NCI-H2227 treated with DMSO at 0.1 percent for 48 hours (cell line): ENCODE results near the gene SPATA19.

Experiments
- DNase-seq: peaks from one replicate; lab custom pipeline; 2025; lab: John Stamatoyannopoulos, UW

SPATA19 gene

GRCh38 chr11:133818302-133818701 is 27.0 kb downstream of the SPATA19 start:
- DNase-seq: no peak

- no peak for DNase-seq
Observed at GRCh38 chr11:133817449-133817848, 27.9 kb downstream of the SPATA19 start.

- no peak for DNase-seq
Observed at GRCh38 chr11:133816146-133816870, 29.0 kb downstream of the SPATA19 start.

GRCh38 chr11:133815636-133816035 is 29.7 kb downstream of the SPATA19 start:
- no peak for DNase-seq

GRCh38 chr11:133814588-133815100 is 30.7 kb downstream of the SPATA19 start:
- no peak for DNase-seq

GRCh38 chr11:133811850-133812685 is 33.2 kb downstream of the SPATA19 start:
- no peak for DNase-seq

- DNase-seq: no peak
Observed at GRCh38 chr11:133810766-133811165, 34.5 kb downstream of the SPATA19 start.

GRCh38 chr11:133809569-133810491 is 35.5 kb downstream of the SPATA19 start:
- DNase-seq: no peak

GRCh38 chr11:133808393-133809140 is 36.7 kb downstream of the SPATA19 start:
- DNase-seq: no peak

GRCh38 chr11:133803026-133803425 is 42.3 kb downstream of the SPATA19 start:
- no peak for DNase-seq

- DNase-seq: no peak
Observed at GRCh38 chr11:133801356-133801755, 44.0 kb downstream of the SPATA19 start.

GRCh38 chr11:133800666-133801065 is 44.6 kb downstream of the SPATA19 start:
- DNase-seq: no peak

- DNase-seq: no peak
Observed at GRCh38 chr11:133797554-133797953, 47.8 kb downstream of the SPATA19 start.

GRCh38 chr11:133796043-133796795 is 49.1 kb downstream of the SPATA19 start:
- DNase-seq: no peak

GRCh38 chr11:133795088-133795487 is 50.2 kb downstream of the SPATA19 start:
- DNase-seq: no peak

GRCh38 chr11:133794205-133794604 is 51.1 kb downstream of the SPATA19 start:
- no peak for DNase-seq

- no peak for DNase-seq
Observed at GRCh38 chr11:133793271-133794035, 51.9 kb downstream of the SPATA19 start.

GRCh38 chr11:133790995-133791394 is 54.3 kb downstream of the SPATA19 start:
- no peak for DNase-seq
